HL-60 (cell line): ENCODE measurements around the gene ADAMTSL3.

ENCODE experiments used
- DNase-seq, 2 experiments: peaks; one replicate each; pipeline ENCODE4 v3.0.0-alpha.2; 2010 to 2020; ENCODE audit warnings: low read depth in 1 of 2, low spot score in 1 of 2
- H3K27ac ChIP-seq: fragments of 250-450 bp; sonication (Bioruptor Pico); replicated peaks from 2 replicates; pipeline ENCODE4 v1.5.1; 2020; ENCODE audit warnings: mild to moderate bottlenecking, moderate library complexity
- H3K27me3 ChIP-seq: fragments of 250-450 bp; sonication (Bioruptor Pico); 2 replicates; pipeline ENCODE4 v1.5.1; 2021; ENCODE audit warnings: mild to moderate bottlenecking, moderate library complexity; ENCODE audit not compliant: insufficient read depth, poor library complexity, severe bottlenecking
- H3K4me3 ChIP-seq: replicated peaks from 2 replicates; pipeline ENCODE4 v1.5.1; 2011; ENCODE audit warnings: mild to moderate bottlenecking, control low read depth, low read length; ENCODE audit not compliant: insufficient read depth
- CTCF ChIP-seq: IDR thresholded peaks from one replicate; pipeline ENCODE4 v1.5.1; 2011; ENCODE audit warnings: low read length, control low read depth, inconsistent platforms; ENCODE audit not compliant: insufficient read depth
- GABPA ChIP-seq: IDR thresholded peaks from 2 replicates; pipeline ENCODE4 v1.6.1; 2012; ENCODE audit warnings: low read depth
- POLR2AphosphoS5 ChIP-seq: IDR thresholded peaks from 2 replicates; pipeline ENCODE4 v1.6.1; 2012; ENCODE audit warnings: low read depth
- REST ChIP-seq: IDR thresholded peaks from 2 replicates; pipeline ENCODE4 v1.6.1; 2012; ENCODE audit warnings: low read depth; ENCODE audit not compliant: insufficient replicate concordance
- SPI1 ChIP-seq: IDR thresholded peaks from 2 replicates; pipeline ENCODE4 v1.6.1; 2012; ENCODE audit warnings: low read depth, mild to moderate bottlenecking, borderline replicate concordance

ADAMTSL3 gene

GRCh38 chr15:83992324-83993031, 338.6 kb downstream of the ADAMTSL3 start:
- no peaks in the 10 kb centered on the region for H3K27me3 ChIP-seq
- no peak overlapping the region for H3K4me3 ChIP-seq
- no peak overlapping the region for H3K27ac ChIP-seq
- no peak for DNase-seq
- TF ChIP-seq POLR2AphosphoS5 (no peak), GABPA (no peak), SPI1 (no peak), CTCF (no peak), REST (no peak)

- DNase-seq = no peak
- no peak for TF ChIP-seq REST
- Histone ChIP-seq H3K27ac (no peak overlapping the region), H3K27me3 (no peaks in the 10 kb centered on the region), H3K4me3 (no peak overlapping the region)
Observed at GRCh38 chr15:83993591-83993990, 339.7 kb downstream of the ADAMTSL3 start.

- Histone ChIP-seq H3K4me3 (no peak overlapping the region), H3K27ac (no peak overlapping the region), H3K27me3 (no peaks in the 10 kb centered on the region)
- DNase-seq = no peak
- TF ChIP-seq SPI1 (no peak), GABPA (no peak), REST (no peak), CTCF (no peak), POLR2AphosphoS5 (no peak)
Observed at GRCh38 chr15:83998486-83998885, 344.6 kb downstream of the ADAMTSL3 start.
